ENCODE data around the gene COPB1. TPM values are rescaled to one million over a fixed set of nuclear protein-coding genes. Genes with fewer than 3 reads are reported as not detected.

The COPB1 gene
- total RNA-seq, 2 donors from 2014 or later = 136 to 144 TPM

DNA sequence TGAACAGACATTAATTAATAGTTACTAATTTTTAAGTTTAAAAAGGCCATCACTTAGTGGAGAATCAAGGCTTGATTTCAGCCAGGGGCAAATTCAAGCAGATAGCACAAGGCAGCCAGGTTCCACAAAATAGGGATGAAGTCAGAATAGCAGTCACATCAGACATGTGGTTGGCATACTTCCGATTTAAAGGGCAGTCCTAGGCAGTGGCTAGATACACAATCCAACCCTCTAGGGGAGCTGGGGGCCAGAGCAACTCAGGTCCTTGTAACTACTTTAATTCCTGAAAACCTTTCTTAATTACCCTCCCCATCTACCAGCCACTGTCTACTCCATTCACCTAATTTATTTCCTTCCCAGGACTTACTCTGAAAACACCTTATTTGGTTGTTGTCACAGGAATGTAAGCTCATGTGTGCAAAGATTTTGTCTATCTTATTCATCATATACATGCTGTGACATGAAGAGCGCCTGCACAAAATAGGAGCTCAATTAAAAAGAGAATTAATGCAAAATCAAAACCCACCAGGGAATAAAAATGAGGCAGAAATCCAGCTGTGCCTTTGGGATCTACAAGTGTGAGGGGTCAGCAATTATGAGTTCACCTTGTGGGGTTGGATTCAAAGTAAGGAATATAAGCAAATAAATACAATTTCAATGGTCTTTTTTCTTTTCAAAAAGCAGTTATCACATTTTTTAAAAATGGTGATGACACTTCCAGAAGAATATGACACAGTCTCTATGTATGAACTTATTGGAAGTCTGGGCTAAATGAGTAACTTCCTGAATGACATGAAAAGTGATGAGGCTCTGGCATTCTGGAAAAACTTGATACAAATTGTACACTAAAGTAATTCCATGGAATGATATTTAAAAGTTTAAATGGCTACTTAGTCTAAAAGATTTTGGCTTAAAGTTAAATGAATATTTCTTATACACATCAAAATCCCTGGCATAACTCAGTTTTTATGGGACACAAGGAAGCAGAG lies 53.8 kb downstream of the COPB1 start:
- H3K27me3 Mint-ChIP-seq (ENCODE audit: low read depth) = no peaks in the 10 kb centered on the region
- H3K4me3 Mint-ChIP-seq = peak overlapping the region in 1 of 2 donors; percentile 53
- no peaks in the 10 kb centered on the region for H3K9me3 Mint-ChIP-seq
- H3K36me3 Mint-ChIP-seq (ENCODE audit: insufficient read depth in 2 of 2) = no peaks in the 10 kb centered on the region
- H3K27ac Mint-ChIP-seq = peak overlapping the region; percentile 91
- DNase-seq = no peak
- ATAC-seq (replicated peaks in 1 of 2) = peak in 1 of 2 donors; percentile 27
- peaks cover 40% of the 10 kb centered on the region for H3K4me1 Mint-ChIP-seq (ENCODE audit: low read depth)

DNA sequence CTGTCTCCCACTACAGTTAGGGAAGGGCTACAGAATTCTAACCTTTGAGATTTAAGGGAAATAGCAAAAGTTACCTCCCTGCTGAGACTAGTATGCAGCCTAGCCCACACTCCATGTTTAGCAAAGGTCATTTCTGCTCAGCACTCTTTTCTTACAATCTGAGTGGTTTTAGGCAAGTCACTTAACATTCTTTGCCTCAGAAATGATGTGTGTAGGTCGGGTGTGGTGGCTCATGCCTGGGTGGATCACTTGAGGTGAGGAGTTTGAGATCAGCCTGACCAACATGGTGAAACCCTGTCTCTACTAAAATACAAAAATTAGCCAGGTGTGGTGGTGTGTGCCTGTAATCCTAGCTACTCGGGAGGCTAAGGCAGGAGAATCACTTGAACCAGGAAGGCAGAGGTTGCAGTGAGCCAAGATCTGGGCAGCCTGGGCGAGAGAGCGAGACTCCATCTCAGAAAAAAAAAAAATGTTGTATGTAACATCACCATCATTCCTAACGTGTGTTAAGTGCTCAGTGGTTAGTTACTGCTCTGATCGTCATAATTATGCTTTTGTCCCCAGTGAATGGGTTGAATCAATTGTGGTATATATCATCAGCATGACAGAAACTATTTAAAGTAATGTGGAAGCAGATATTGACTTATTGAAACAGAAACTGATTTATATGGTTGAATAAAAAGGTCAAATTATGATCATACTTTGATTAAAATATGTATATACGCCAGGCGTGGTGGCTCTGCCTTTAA lies 55.0 kb downstream of the COPB1 start:
- Mint-ChIP-seq H3K27ac (no peak overlapping the region), H3K27me3 (ENCODE audit: low read depth) (no peaks in the 10 kb centered on the region), H3K36me3 (ENCODE audit: insufficient read depth in 2 of 2) (peaks cover 0 to 1% of the 10 kb centered on the region in 2 donors), H3K4me1 (ENCODE audit: low read depth) (peaks cover 42% of the 10 kb centered on the region), H3K9me3 (no peaks in the 10 kb centered on the region), H3K4me3 (no peak overlapping the region)
- no peak for DNase-seq
- ATAC-seq (replicated peaks in 1 of 2) = no peak

DNA sequence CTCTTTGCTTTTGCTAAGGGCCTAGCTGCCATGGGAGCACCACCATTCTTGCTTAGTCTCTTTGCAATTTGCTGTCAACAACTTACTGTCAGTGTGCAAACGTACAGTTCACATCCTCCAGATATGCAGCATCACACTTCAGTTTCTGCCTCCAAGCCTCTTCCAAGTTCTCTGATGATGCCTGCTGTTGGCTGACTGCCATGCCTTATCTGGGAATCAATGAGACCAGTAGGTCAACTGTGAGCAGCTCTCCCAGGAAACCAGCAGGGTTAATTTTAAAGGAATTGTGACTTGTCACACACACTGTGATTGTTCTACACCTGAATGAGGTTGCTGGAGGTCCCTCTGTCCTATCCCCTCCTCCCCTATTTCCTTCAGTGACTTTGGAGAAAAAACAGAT lies 56.0 kb downstream of the COPB1 start:
- ATAC-seq (replicated peaks in 1 of 2) (no peak), DNase-seq (no peak)
- no peaks in the 10 kb centered on the region for H3K27me3 Mint-ChIP-seq (ENCODE audit: low read depth)
- H3K36me3 Mint-ChIP-seq (ENCODE audit: insufficient read depth in 2 of 2) = peaks cover 0 to 1% of the 10 kb centered on the region in 2 donors
- H3K4me1 Mint-ChIP-seq (ENCODE audit: low read depth) = peaks cover 52% of the 10 kb centered on the region
- no peaks in the 10 kb centered on the region for H3K9me3 Mint-ChIP-seq
- no peak overlapping the region for H3K4me3 Mint-ChIP-seq
- no peak overlapping the region for H3K27ac Mint-ChIP-seq

DNA sequence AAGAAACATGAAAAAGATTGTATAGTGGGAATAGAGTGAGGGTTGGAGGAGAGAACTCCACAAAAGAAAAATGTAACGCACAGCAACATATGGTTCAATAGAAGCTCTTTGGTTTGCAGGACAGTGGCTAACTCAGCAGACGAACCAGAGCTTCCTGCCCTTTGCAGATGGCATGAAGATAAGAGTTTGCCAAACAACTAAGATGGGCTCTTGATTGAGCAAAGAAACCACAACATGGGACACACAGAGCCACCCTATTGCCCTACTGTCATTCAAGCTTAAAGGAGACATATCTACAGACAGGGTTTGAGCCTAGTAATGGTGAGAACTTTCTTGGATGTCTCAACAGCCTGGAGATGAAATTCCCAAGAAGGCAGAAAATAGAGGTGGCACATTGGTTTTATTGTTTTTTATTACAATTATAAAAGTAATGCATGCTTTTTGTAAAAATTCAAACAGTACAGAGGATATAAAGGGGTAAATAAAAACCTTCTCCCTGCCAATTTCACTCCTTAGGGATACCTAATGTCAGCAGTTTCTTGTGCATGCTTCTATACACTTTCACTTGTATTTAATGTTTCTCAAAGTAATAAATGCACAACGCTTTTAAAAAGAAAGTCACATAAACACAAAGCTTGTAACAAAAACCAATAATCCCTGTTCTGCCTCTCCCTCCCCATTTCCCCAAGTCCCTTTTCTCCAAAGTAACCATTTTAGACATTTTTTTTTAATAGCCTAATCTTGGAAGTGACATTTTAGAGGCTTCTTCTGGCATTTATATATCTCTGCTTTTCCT lies 63.7 kb downstream of the COPB1 start:
- H3K9me3 Mint-ChIP-seq = peaks cover 3 to 4% of the 10 kb centered on the region in 2 donors
- peaks cover 3 to 7% of the 10 kb centered on the region in 2 donors for H3K36me3 Mint-ChIP-seq (ENCODE audit: insufficient read depth in 2 of 2)
- DNase-seq (no peak), ATAC-seq (replicated peaks in 1 of 2) (peak; percentile 34 to 54)
- H3K27me3 Mint-ChIP-seq (ENCODE audit: low read depth) = no peaks in the 10 kb centered on the region
- H3K27ac Mint-ChIP-seq = no peak overlapping the region
- no peak overlapping the region for H3K4me3 Mint-ChIP-seq
- peaks cover 14% of the 10 kb centered on the region for H3K4me1 Mint-ChIP-seq (ENCODE audit: low read depth)

DNA sequence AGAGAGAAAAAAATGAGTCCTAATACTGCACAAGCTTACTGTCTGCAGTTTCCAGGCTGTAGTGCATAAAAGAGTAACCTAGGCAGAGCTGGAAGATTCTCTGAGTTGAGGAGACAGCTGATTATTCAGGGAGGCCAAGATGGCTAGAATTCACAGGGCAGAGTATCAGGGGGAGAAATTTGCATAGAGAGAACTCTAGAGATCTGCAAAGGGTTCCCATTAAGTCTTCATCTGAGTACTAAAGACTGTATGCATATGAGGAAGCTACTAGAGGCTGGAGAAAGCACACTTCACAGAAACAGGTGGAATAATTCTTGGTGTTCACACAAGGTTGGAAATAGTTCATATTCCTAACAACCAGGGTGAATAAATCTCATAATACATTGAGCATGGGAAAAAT lies 74.0 kb downstream of the COPB1 start:
- no peak for ATAC-seq (replicated peaks in 1 of 2)
- Mint-ChIP-seq H3K9me3 (peaks cover 0 to 1% of the 10 kb centered on the region in 2 donors), H3K4me3 (no peak overlapping the region), H3K27me3 (ENCODE audit: low read depth) (no peaks in the 10 kb centered on the region), H3K27ac (no peak overlapping the region), H3K36me3 (ENCODE audit: insufficient read depth in 2 of 2) (peaks cover 0 to 2% of the 10 kb centered on the region in 2 donors), H3K4me1 (ENCODE audit: low read depth) (no peaks in the 10 kb centered on the region)
- no peak for DNase-seq

DNA sequence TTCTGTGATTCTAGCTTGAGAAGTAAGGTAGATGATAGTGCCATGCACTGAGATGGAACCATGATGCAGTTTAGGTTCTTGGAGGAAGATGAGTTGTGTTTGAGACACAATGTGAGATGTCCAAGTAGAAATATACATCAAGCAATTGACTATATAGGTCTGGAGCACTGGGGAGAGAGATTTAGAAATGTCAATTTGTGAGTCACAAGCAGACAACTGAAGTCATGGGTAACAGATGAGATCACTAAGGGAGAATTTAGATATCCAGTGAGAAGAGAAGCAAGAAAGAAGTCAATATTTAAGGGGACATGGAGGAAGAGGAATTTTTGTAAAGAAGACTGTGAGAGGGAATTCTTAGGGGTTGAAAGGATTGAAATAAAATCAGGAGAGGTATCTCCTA lies 75.5 kb downstream of the COPB1 start:
- ATAC-seq (replicated peaks in 1 of 2) = peak; percentile 46 to 64
- H3K4me3 Mint-ChIP-seq = no peak overlapping the region
- H3K27ac Mint-ChIP-seq = no peak overlapping the region
- no peaks in the 10 kb centered on the region for H3K9me3 Mint-ChIP-seq
- H3K36me3 Mint-ChIP-seq (ENCODE audit: insufficient read depth in 2 of 2) = no peaks in the 10 kb centered on the region
- H3K27me3 Mint-ChIP-seq (ENCODE audit: low read depth) = no peaks in the 10 kb centered on the region
- DNase-seq = no peak
- no peaks in the 10 kb centered on the region for H3K4me1 Mint-ChIP-seq (ENCODE audit: low read depth)

DNA sequence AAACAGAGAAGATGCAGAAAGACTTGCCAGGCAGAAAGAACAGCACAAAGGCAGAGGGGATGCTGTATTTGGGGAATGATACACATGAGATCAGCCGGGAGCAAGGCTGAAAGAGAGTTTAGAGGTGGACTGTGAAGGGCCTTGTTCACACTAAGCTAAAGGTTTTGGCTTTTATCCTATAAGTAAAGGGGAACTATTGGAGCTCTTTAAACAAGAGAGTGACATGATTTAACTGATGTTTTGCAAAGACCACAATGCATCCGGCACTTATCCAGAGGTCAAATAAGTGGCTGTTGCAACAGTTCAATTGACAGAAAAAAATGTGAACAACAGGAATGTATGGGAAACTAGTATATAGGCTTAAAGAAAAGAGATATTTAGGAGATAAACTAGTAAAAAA lies 76.0 kb downstream of the COPB1 start:
- no peaks in the 10 kb centered on the region for H3K36me3 Mint-ChIP-seq (ENCODE audit: insufficient read depth in 2 of 2)
- H3K9me3 Mint-ChIP-seq = no peaks in the 10 kb centered on the region
- no peak overlapping the region for H3K27ac Mint-ChIP-seq
- H3K4me3 Mint-ChIP-seq = no peak overlapping the region
- no peaks in the 10 kb centered on the region for H3K27me3 Mint-ChIP-seq (ENCODE audit: low read depth)
- DNase-seq (no peak), ATAC-seq (replicated peaks in 1 of 2) (no peak)
- H3K4me1 Mint-ChIP-seq (ENCODE audit: low read depth) = no peaks in the 10 kb centered on the region

DNA sequence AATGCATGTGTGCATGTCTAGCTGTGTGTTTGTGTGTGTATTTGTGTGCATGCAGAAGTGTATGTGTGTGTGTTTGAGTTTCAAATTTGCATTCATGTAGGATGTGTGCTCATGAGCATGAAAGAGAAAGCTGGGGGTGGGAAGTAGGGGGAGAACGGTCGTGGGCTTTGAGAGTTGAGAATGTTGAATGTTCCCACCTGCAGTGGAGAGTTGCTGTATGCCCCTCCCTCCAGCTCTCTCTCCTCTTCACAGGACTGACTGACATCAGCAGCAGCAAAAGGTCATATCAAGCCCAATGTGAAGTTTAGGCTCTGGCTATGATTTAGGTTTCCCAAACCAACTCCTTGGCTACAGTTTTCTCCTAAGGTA lies 76.8 kb downstream of the COPB1 start:
- ATAC-seq (replicated peaks in 1 of 2) = no peak
- DNase-seq = no peak
- no peak overlapping the region for H3K27ac Mint-ChIP-seq
- H3K9me3 Mint-ChIP-seq = no peaks in the 10 kb centered on the region
- peaks cover 3% of the 10 kb centered on the region for H3K4me1 Mint-ChIP-seq (ENCODE audit: low read depth)
- no peak overlapping the region for H3K4me3 Mint-ChIP-seq
- no peaks in the 10 kb centered on the region for H3K36me3 Mint-ChIP-seq (ENCODE audit: insufficient read depth in 2 of 2)
- no peaks in the 10 kb centered on the region for H3K27me3 Mint-ChIP-seq (ENCODE audit: low read depth)

DNA sequence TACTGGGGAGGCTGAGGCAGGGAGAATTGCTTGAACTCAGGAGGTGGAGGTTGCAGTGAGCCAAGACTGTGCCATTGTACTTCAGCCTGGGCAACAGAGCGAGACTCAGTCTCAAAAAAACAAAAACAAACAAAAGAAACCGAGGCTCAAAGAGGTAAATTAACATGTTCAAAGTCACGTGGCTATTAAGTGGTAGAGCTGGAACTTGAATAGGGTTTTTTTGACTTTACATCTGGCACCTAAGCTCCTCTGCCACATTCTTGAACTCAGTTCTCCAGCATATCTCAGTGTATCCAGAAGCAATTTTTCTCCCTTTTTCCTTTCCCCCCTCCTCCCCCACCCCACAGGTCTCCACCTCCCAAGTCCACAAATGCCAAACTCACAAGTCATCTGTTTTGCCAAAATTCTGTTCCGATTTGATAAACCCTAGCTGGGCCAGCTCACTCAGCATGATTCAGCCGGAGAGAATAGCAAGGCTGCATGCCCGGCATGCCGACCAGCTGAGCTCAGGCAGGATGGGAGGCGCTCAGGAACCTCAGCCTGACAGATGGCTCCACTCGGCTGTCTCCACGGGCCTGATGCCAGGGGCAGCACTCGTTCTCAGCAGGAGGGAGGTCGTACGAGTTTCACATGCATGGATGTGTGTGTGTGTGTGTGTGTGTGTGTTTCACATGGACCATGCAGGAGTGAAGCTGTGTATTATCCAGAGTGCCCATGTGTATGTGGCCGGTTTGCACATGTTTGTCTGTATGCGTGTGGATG lies 77.4 kb downstream of the COPB1 start:
- ATAC-seq (replicated peaks in 1 of 2) = no peak

DNA sequence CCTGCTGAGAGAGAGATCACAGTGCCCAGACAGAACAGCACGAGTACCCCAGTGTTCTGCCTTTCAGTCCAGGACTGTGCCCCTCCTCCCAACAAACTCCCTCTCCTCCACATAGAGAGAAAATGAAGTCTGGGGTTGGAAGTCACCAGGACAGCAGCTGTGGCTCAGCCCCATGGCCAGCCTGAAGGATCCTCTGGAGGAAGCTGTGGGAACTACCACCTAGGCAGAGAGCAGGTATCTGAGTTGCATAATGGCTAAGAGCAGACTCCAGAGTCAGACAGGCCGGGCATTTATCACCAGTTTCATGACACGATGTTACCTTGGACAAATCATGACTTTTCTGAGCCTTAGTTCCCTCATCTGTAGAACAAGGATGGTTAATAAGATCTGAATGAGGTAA lies 79.4 kb downstream of the COPB1 start:
- no peaks in the 10 kb centered on the region for H3K36me3 Mint-ChIP-seq (ENCODE audit: insufficient read depth in 2 of 2)
- H3K4me1 Mint-ChIP-seq (ENCODE audit: low read depth) = peaks cover 28% of the 10 kb centered on the region
- H3K4me3 Mint-ChIP-seq = no peak overlapping the region
- no peak for DNase-seq
- no peaks in the 10 kb centered on the region for H3K9me3 Mint-ChIP-seq
- H3K27me3 Mint-ChIP-seq (ENCODE audit: low read depth) = no peaks in the 10 kb centered on the region
- ATAC-seq (replicated peaks in 1 of 2) = no peak
- no peak overlapping the region for H3K27ac Mint-ChIP-seq

More for the DNA sequence above, 77.4 kb downstream of the COPB1 start:
- H3K4me1 Mint-ChIP-seq (ENCODE audit: low read depth) = peaks cover 8% of the 10 kb centered on the region
- no peaks in the 10 kb centered on the region for H3K36me3 Mint-ChIP-seq (ENCODE audit: insufficient read depth in 2 of 2)
- H3K4me3 Mint-ChIP-seq = no peak overlapping the region
- H3K9me3 Mint-ChIP-seq = no peaks in the 10 kb centered on the region
- no peak for DNase-seq
- no peak overlapping the region for H3K27ac Mint-ChIP-seq
- no peaks in the 10 kb centered on the region for H3K27me3 Mint-ChIP-seq (ENCODE audit: low read depth)

DNA sequence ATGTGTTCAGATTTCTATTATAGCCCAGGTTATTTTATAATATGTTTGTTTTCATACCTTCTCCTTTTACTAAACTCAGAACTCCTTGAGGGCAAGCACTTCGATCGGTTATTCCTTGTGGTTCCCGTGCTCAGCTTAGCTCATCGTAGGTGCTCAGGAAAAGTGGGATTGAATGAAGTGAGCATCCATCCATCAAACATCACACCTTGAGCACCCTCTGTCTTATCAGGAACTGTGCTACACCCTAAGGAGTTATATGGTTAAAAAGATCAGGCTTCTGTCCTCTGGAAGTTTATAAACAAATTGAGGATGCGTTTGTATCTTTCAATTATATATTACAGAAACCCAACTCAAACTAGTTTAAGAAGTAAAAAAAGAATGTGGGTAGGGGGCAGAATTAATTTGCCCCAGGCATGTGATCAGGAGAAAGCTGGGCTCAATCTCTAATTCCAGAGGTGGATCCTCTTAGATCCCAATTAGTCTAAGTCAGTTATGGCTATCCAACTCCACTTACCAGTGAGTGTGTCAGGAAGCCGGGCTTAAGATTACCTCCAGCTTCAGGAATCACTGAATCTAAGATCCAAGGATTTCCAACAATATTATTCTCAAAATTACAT lies 80.7 kb downstream of the COPB1 start:
- no peaks in the 10 kb centered on the region for H3K9me3 Mint-ChIP-seq
- H3K4me3 Mint-ChIP-seq = no peak overlapping the region
- H3K4me1 Mint-ChIP-seq (ENCODE audit: low read depth) = peaks cover 41% of the 10 kb centered on the region
- DNase-seq (no peak), ATAC-seq (replicated peaks in 1 of 2) (no peak)
- no peaks in the 10 kb centered on the region for H3K27me3 Mint-ChIP-seq (ENCODE audit: low read depth)
- H3K27ac Mint-ChIP-seq = no peak overlapping the region
- H3K36me3 Mint-ChIP-seq (ENCODE audit: insufficient read depth in 2 of 2) = no peaks in the 10 kb centered on the region

Data from activated T-cell treated with anti-CD3 and anti-CD28 coated beads, Interleukin-2, amount 50 U/mL, for 72 hours (primary cell).